Left ventricle myocardium inferior (tissue), 1 donor: ENCODE measurements around the gene METAP2. TPM values are rescaled to one million over a fixed set of nuclear protein-coding genes. Genes with fewer than 3 reads are reported as not detected.
A peak's percentile ranks its signal among the peaks of the same experiment; 100 is the strongest.

ENCODE experiments used
- DNase-seq: peaks from one replicate; pipeline ENCODE4 v3.0.0-alpha.2; 2020
- H3K27ac ChIP-seq: fragments of 200-600 bp; replicated peaks from 2 replicates; pipeline ENCODE4 v1.8.0; 2021
- H3K27me3 ChIP-seq: fragments of 200-600 bp; 2 replicates; pipeline ENCODE4 v1.8.0; 2021; ENCODE audit warnings: low read depth
- H3K36me3 ChIP-seq: fragments of 200-600 bp; 2 replicates; pipeline ENCODE4 v1.8.0; 2021
- H3K4me1 ChIP-seq: fragments of 200-600 bp; 2 replicates; pipeline ENCODE4 v1.8.0; 2021
- H3K4me3 ChIP-seq: fragments of 200-600 bp; 2 replicates; pipeline ENCODE4 v1.8.0; 2021; ENCODE audit warnings: mild to moderate bottlenecking, moderate library complexity
- H3K9me3 ChIP-seq: fragments of 200-600 bp; replicated peaks from 2 replicates; pipeline ENCODE4 v1.8.0; 2021
- intact Hi-C: fragments of 100-400 bp; cut with micrococcal nuclease; formaldehyde crosslinking; loops from one replicate; pipeline ENCODE4 v1.11.0; 2022
- long read RNA-seq: library from polyadenylated mRNA; unstranded; transcript quantifications from one replicate; pipeline ENCODE4 v2.0.0, GENCODE V29; 2021
- total RNA-seq: library from RNA; stranded (reverse); fragmentation: NEBNext Ultra II Directional; extraction: Animal tissue kit (Norgen Biotek cat#: 25700); gene quantifications from one replicate; pipeline ENCODE4 v1.2.1, GENCODE V29; 2021
- TF ChIP-seq, protein P1 (sequence below): fragments of 200-600 bp; IDR thresholded peaks from 2 replicates; pipeline ENCODE4 v1.8.0; 2021; ENCODE audit warnings: antibody characterized with exemption, mild to moderate bottlenecking, borderline replicate concordance
- donor health status: DM: no; HTN: yes; CAD: no; lungs with severe emphysema.

METAP2 gene
- total RNA-seq: 50.6 TPM
- long read RNA-seq, transcript METAP2-202 (11 exons, 3,601 nt): major isoform, 84 of 99 reads
- long read RNA-seq, transcript METAP2-210 (11 exons, 1,874 nt): minor isoform, 7 of 99 reads
- long read RNA-seq, partial matches to known transcripts: 6 of 99 reads
- long read RNA-seq, other reads (novel, unspliced or antisense): 2 of 99 reads

DNA sequence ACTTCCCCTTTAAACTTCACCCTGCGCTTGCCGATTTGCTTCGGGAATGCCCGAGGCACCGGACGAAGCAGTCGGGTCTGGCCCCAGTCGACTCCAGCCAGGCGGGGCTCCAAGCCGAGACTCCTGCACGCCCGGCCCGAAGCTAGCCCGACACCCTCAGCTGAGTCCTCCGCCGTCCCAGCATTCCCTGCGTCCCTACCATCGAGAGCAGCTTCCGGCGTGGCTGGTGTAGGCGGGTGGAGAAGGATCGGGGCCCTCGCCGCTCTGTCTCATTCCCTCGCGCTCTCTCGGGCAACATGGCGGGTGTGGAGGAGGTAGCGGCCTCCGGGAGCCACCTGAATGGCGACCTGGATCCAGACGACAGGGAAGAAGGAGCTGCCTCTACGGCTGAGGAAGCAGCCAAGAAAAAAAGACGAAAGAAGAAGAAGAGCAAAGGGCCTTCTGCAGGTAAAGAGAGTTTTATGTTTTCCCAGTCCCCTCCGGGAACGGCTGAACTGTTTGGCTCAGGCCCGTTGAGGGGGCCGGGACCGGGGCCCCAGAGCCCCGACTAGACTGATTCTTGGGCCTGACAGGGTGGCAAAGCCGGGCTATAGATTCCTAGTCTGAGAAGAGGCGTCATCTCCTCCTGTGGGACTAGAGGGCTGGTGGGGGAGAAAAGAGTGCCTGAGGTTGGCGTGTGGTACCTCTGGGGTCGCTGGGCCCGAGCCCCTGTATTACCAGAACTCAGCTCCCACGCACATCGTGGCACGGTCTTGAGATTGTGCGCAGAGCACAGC, at the start of gene METAP2:
METAP2 (plus strand) TSS at position 269 of the 776 bp plus-strand sequence; CDS start at position 297, 28 bp downstream.
- Histone ChIP-seq H3K27me3 (no peaks in the 10 kb centered on the region), H3K27ac (peak within 1 kb of the TSS; percentile 95), H3K4me3 (peak within 1 kb of the TSS; percentile 94), H3K36me3 (peaks cover 28% of the 10 kb centered on the region), H3K4me1 (peaks cover 38% of the 10 kb centered on the region), H3K9me3 (no peaks in the 10 kb centered on the region)
- DNase-seq: peak; percentile 96
- intact Hi-C loops: no loop called here
- TF ChIP-seq, protein P1, sequence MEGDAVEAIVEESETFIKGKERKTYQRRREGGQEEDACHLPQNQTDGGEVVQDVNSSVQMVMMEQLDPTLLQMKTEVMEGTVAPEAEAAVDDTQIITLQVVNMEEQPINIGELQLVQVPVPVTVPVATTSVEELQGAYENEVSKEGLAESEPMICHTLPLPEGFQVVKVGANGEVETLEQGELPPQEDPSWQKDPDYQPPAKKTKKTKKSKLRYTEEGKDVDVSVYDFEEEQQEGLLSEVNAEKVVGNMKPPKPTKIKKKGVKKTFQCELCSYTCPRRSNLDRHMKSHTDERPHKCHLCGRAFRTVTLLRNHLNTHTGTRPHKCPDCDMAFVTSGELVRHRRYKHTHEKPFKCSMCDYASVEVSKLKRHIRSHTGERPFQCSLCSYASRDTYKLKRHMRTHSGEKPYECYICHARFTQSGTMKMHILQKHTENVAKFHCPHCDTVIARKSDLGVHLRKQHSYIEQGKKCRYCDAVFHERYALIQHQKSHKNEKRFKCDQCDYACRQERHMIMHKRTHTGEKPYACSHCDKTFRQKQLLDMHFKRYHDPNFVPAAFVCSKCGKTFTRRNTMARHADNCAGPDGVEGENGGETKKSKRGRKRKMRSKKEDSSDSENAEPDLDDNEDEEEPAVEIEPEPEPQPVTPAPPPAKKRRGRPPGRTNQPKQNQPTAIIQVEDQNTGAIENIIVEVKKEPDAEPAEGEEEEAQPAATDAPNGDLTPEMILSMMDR: no peak

DNA sequence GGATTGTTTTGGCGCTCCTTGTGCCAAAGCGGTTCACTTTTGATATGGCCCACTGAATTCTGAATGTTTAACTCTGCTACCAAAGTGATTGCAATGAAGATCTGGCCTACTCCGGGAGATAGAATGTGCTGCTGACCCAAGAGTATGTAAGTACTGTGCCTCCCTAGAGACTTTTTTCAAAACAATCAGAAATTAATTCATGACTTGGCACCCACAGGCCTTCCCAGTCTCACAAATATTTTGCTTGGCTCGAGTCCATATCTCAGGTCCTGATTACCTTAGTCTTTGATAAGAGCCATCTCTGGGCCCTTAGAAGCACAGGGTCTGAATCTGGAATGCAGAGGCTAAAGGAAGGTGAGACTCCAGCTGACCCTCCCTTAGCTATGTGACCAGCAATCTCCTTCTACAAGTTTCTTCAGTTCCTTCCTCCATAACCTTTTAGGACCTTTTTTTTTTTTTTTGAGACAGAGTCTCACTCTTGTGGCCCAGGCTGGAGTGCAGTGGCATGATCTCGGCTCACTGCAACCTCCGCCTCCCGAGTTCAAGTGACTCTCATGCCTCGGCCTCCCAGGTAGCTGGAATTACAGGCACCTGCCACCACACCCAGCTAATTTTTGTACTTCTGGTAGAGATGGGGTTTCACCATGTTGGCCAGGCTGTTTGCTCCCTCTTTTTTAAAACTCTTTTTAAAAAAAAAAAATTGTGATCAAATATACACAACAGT, 49.5 kb upstream of the METAP2 start:
- no peaks in the 10 kb centered on the region for H3K27me3 ChIP-seq
- peaks cover 12% of the 10 kb centered on the region for H3K4me1 ChIP-seq
- TF ChIP-seq, protein P1: no peak
- H3K4me3 ChIP-seq: no peak overlapping the region
- no peaks in the 10 kb centered on the region for H3K9me3 ChIP-seq
- no peaks in the 10 kb centered on the region for H3K36me3 ChIP-seq
- H3K27ac ChIP-seq: peak overlapping the region; percentile 48
- DNase-seq: no peak
- intact Hi-C loops: no loop called here

DNA sequence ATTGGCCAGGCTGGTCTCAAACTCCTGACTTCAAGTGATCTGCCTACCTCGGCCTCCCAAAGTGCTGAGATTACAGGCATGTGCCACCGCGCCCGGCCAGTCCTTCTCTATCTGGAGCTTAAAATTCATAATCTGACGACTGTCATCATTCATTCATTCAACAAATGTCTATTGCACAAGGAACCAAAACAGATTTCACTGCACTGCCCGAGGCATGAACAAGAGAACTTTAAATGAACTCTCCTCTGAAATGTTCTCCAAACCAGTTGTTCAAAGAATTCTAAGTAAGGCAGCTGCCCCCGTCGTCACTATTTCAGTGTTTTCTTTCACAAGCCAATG, 44.8 kb upstream of the METAP2 start:
- no peaks in the 10 kb centered on the region for H3K9me3 ChIP-seq
- DNase-seq: no peak
- intact Hi-C loops: no loop called here
- TF ChIP-seq, protein P1: no peak
- H3K4me1 ChIP-seq: peaks cover 7% of the 10 kb centered on the region
- no peaks in the 10 kb centered on the region for H3K27me3 ChIP-seq
- no peaks in the 10 kb centered on the region for H3K36me3 ChIP-seq
- H3K4me3 ChIP-seq: no peak overlapping the region
- H3K27ac ChIP-seq: no peak overlapping the region

DNA sequence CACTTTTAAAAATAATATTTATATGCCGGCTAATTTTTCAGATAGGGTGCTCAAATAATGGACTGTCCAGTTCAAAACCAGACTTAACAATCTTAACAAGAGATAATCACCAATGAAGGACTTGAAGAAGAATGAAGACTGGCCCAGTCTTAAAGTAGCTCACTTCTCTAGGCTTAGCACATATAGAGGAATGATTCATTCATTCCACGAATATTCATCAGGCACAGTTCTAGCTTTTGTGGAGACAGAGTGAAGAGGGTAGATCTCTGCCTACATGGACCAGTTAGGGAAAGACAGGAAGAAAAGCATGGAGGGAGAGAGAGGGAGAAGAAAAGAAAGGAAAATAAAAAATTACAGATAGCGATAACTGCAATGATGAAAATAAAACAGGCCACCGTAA, 42.8 kb upstream of the METAP2 start:
- H3K36me3 ChIP-seq: no peaks in the 10 kb centered on the region
- intact Hi-C loops: no loop called here

DNA sequence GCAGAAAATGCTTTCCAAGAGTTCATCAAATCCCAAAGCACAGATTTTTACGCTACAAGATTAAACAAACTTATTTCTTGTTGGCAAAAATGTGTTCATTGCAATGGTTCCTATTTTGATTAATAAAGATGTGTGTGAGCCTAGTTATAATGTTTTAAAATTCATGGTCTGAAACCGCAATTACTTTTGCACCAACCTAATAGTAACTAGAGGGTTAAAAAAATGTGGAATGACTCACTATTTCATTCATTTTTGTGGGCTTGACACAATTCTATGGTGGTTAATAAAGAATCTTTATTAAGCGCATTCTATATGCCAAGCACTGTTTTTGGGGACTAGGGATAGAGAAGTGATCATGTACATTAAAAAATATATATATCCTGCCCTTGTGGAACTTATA, 38.6 kb upstream of the METAP2 start:
- intact Hi-C loops: no loop called here
- no peaks in the 10 kb centered on the region for H3K27me3 ChIP-seq
- no peaks in the 10 kb centered on the region for H3K9me3 ChIP-seq
- TF ChIP-seq, protein P1: no peak
- no peaks in the 10 kb centered on the region for H3K36me3 ChIP-seq
- H3K4me3 ChIP-seq: no peak overlapping the region
- H3K4me1 ChIP-seq: no peaks in the 10 kb centered on the region
- no peak for DNase-seq
- H3K27ac ChIP-seq: no peak overlapping the region

More for the DNA sequence above, 42.8 kb upstream of the METAP2 start:
- TF ChIP-seq, protein P1: no peak
- Histone ChIP-seq H3K4me1 (peaks cover 3% of the 10 kb centered on the region), H3K4me3 (no peak overlapping the region), H3K9me3 (no peaks in the 10 kb centered on the region), H3K27ac (no peak overlapping the region), H3K27me3 (no peaks in the 10 kb centered on the region)
- no peak for DNase-seq
